Renal cortical epithelial cell (primary cell): ENCODE results near the gene NSF. TPM values are rescaled to one million over a fixed set of nuclear protein-coding genes. Genes with fewer than 3 reads are reported as not detected.

Experiments
- DNase-seq: peaks from one replicate; pipeline ENCODE4 v3.0.0-alpha.2; 2011; ENCODE audit warnings: low read depth
- total RNA-seq: library from RNA; depleted of rRNA; stranded (reverse); fragments of >200 nt; gene quantifications from 2 replicates; pipeline ENCODE4 v1.2.3, GENCODE V29; 2014

NSF gene
- total RNA-seq, 1 donor from 2014 or later: 47.2 TPM

GRCh38 chr17:46717999-46718398 is 127.5 kb downstream of the NSF start:
- DNase-seq: no peak

- DNase-seq: no peak
Observed at GRCh38 chr17:46719891-46720290, 129.4 kb downstream of the NSF start.

- no peak for DNase-seq
Observed at GRCh38 chr17:46720408-46720807, 129.9 kb downstream of the NSF start.

- DNase-seq: peak; percentile 73
Observed at GRCh38 chr17:46722662-46723285, 132.3 kb downstream of the NSF start.

GRCh38 chr17:46726206-46726605 is 135.7 kb downstream of the NSF start:
- peak; percentile 77 for DNase-seq

GRCh38 chr17:46727572-46728348 is 137.3 kb downstream of the NSF start:
- peak; percentile 89 for DNase-seq

GRCh38 chr17:46730026-46730425 is 139.6 kb downstream of the NSF start:
- DNase-seq: no peak

- no peak for DNase-seq
Observed at GRCh38 chr17:46730679-46731078, 140.2 kb downstream of the NSF start.

- no peak for DNase-seq
Observed at GRCh38 chr17:46732160-46732559, 141.7 kb downstream of the NSF start.

GRCh38 chr17:46732754-46733398 is 142.4 kb downstream of the NSF start:
- no peak for DNase-seq

GRCh38 chr17:46733837-46734475 is 143.5 kb downstream of the NSF start:
- peak; percentile 46 for DNase-seq

- no peak for DNase-seq
Observed at GRCh38 chr17:46736100-46736499, 145.6 kb downstream of the NSF start.

- DNase-seq: no peak
Observed at GRCh38 chr17:46737326-46737725, 146.9 kb downstream of the NSF start.

- no peak for DNase-seq
Observed at GRCh38 chr17:46738544-46738943, 148.1 kb downstream of the NSF start.

GRCh38 chr17:46739982-46740381 is 149.5 kb downstream of the NSF start:
- DNase-seq: no peak

- no peak for DNase-seq
Observed at GRCh38 chr17:46741122-46741730, 150.8 kb downstream of the NSF start.

- DNase-seq: peak; percentile 92
Observed at GRCh38 chr17:46742565-46743270, 152.2 kb downstream of the NSF start.

GRCh38 chr17:46744441-46744840 is 154.0 kb downstream of the NSF start:
- no peak for DNase-seq

- DNase-seq: no peak
Observed at GRCh38 chr17:46745376-46745775, 154.9 kb downstream of the NSF start.

GRCh38 chr17:46751425-46751824 is 161.0 kb downstream of the NSF start:
- no peak for DNase-seq

- DNase-seq: no peak
Observed at GRCh38 chr17:46753776-46754175, 163.3 kb downstream of the NSF start.
